Esophagus squamous epithelium (tissue), 5 donors: ENCODE measurements around the gene RERE. TPM values are rescaled to one million over a fixed set of nuclear protein-coding genes. Genes with fewer than 3 reads are reported as not detected.

Experiments
- DNase-seq: peaks from one replicate; lab custom pipeline; 2025; lab: John Stamatoyannopoulos, UW
- H3K27ac ChIP-seq, 4 donors: fragments of 200-600 bp; sonication (generic); one replicate each; pipeline ENCODE4 v1.5.1; 2016 to 2019; ENCODE audit warnings: mild to moderate bottlenecking in 1 of 4
- H3K27me3 ChIP-seq, 4 donors: fragments of 200-600 bp; sonication (generic); 1 replicate in 3 of 4; 2 replicates in 1 of 4; pipeline versions ENCODE4 v1.5.1 to v1.6.0; 2017 to 2021; ENCODE audit warnings: antibody characterized with exemption in 1 of 4
- H3K36me3 ChIP-seq, 3 donors: fragments of 200-600 bp; sonication (generic); one replicate each; pipeline ENCODE4 v1.5.1; 2016 to 2019
- H3K4me1 ChIP-seq, 3 donors: fragments of 200-600 bp; sonication (generic); one replicate each; pipeline ENCODE4 v1.5.1; 2017 to 2019
- H3K4me3 ChIP-seq, 4 donors: fragments of 200-600 bp; sonication (generic); 1 replicate in 3 of 4; 2 replicates in 1 of 4; pipeline ENCODE4 v1.5.1; 2016 to 2019; ENCODE audit warnings: mild to moderate bottlenecking in 2 of 4, moderate library complexity in 1 of 4
- H3K9me3 ChIP-seq, 3 donors: fragments of 200-600 bp; sonication (generic); one replicate each; pipeline ENCODE4 v1.5.1; 2016 to 2019
- POLR2A ChIP-seq, 4 donors: fragments of 450-650 bp; IDR thresholded peaks; one replicate each; pipeline ENCODE4 v1.6.1; 2017; ENCODE audit warnings: antibody characterized with exemption in 4 of 4, mild to moderate bottlenecking in 4 of 4, moderate library complexity in 3 of 4
- WGBS, 2 donors: methylation state at CpG; one replicate each; pipeline ENCODE4 v1.1.5; 2018; 5-methylcytosine and 5-hydroxymethylcytosine counted together
- intact Hi-C: fragments of 100-400 bp; cut with DNase I; formaldehyde crosslinking; loops from one replicate; pipeline ENCODE4 v1.15.0; 2022
- total RNA-seq, 4 donors: library from RNA; depleted of rRNA; stranded (reverse); fragments of >200 nt; gene quantifications; one replicate each; pipeline ENCODE4 v1.1.0, GENCODE V29; 2016
- TF ChIP-seq, protein P1 (sequence below), 6 experiments: fragments of 450-650 bp in 4 of 6; fragments of 200-600 bp in 2 of 6; sonication (generic) in 2 of 6; IDR thresholded peaks; one replicate each; pipeline ENCODE4 v1.5.1; 2016 to 2019; ENCODE audit warnings: antibody characterized with exemption in 6 of 6, mild to moderate bottlenecking in 4 of 6, moderate library complexity in 4 of 6
- donor health status: DM: yes; HTN: yes; CAD: no.

The RERE gene
- total RNA-seq, 4 donors from 2014 or later: 27.5 to 56.6 (median 32.1) TPM

DNA sequence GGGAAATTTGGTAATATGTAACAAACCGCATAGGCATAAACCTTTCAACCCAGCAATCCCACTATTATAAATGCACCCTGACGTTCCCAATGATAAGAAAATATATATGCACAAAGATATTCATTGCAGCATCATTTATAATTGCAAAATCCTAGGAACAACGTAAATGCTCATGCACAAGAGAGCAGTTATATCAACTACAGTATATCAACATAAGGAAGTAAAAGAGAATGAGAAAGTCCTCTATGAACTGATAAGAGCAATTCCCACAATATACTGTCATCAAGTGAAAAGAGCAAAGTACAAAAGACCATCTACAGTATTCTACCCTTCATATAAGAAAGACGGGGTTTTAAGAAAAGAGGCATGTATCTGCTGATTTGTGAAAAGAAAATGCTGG, 269.6 kb downstream of the RERE start:
- intact Hi-C loops: no loop called here
- H3K36me3 ChIP-seq: peaks cover 0 to 19% (median 0%) of the 10 kb centered on the region in 3 donors
- WGBS, 2 donors: 83 to 97% methylated on average over 4 of the region's 4 CpGs
- no peak overlapping the region for H3K4me3 ChIP-seq
- H3K4me1 ChIP-seq: no peaks in the 10 kb centered on the region
- H3K27ac ChIP-seq: no peak overlapping the region
- H3K27me3 ChIP-seq: no peaks in the 10 kb centered on the region
- no peaks in the 10 kb centered on the region for H3K9me3 ChIP-seq
- no peak for DNase-seq
- no peak for TF ChIP-seq POLR2A (IDR thresholded peaks at IDR 0.05)
- TF ChIP-seq, protein P1, sequence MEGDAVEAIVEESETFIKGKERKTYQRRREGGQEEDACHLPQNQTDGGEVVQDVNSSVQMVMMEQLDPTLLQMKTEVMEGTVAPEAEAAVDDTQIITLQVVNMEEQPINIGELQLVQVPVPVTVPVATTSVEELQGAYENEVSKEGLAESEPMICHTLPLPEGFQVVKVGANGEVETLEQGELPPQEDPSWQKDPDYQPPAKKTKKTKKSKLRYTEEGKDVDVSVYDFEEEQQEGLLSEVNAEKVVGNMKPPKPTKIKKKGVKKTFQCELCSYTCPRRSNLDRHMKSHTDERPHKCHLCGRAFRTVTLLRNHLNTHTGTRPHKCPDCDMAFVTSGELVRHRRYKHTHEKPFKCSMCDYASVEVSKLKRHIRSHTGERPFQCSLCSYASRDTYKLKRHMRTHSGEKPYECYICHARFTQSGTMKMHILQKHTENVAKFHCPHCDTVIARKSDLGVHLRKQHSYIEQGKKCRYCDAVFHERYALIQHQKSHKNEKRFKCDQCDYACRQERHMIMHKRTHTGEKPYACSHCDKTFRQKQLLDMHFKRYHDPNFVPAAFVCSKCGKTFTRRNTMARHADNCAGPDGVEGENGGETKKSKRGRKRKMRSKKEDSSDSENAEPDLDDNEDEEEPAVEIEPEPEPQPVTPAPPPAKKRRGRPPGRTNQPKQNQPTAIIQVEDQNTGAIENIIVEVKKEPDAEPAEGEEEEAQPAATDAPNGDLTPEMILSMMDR (IDR thresholded peaks at IDR 0.05): no peak

GRCh38 chr1:8545078-8545477, 272.4 kb downstream of the RERE start:
- 29 to 36% methylated on average over 6 of the region's 6 CpGs for WGBS, 2 donors
- Histone ChIP-seq H3K27me3 (no peaks in the 10 kb centered on the region), H3K4me3 (no peak overlapping the region), H3K4me1 (peaks cover 0 to 15% (median 15%) of the 10 kb centered on the region in 3 donors), H3K36me3 (peaks cover 0 to 19% (median 0%) of the 10 kb centered on the region in 3 donors), H3K27ac (no peak overlapping the region), H3K9me3 (no peaks in the 10 kb centered on the region)
- intact Hi-C loops: no loop called here
- DNase-seq: no peak
- TF ChIP-seq, protein P1 (IDR thresholded peaks at IDR 0.05): no peak
- TF ChIP-seq POLR2A (IDR thresholded peaks at IDR 0.05): no peak

GRCh38 chr1:8544644-8545043, 272.8 kb downstream of the RERE start:
- H3K36me3 ChIP-seq: peaks cover 0 to 21% (median 0%) of the 10 kb centered on the region in 3 donors
- no peaks in the 10 kb centered on the region for H3K9me3 ChIP-seq
- no peak overlapping the region for H3K4me3 ChIP-seq
- intact Hi-C loops: no loop called here
- TF ChIP-seq POLR2A (IDR thresholded peaks at IDR 0.05): no peak
- TF ChIP-seq, protein P1 (IDR thresholded peaks at IDR 0.05): no peak
- DNase-seq: no peak
- H3K4me1 ChIP-seq: peaks cover 0 to 18% (median 18%) of the 10 kb centered on the region in 3 donors
- 53 to 56% methylated on average over 1 of the region's 1 CpG for WGBS, 2 donors
- H3K27me3 ChIP-seq: no peaks in the 10 kb centered on the region
- H3K27ac ChIP-seq: no peak overlapping the region

DNA sequence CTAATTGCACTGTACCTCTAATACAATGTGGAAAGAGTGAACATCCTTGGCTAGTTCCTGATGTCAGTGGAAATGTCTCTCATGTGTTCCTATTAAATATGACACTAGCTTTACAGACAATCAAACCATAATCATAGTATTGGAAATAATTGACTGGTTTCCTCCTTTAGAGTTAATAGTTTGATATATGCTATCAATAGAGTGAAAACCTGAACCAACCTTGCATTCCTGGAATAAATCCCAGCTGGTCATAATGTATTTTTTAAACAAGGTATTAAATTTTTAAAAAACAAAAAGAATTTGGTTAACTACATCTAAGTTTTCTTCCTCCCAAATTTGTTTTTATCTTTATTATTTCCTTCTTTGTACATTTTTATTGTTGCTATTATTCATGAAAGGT, 273.5 kb downstream of the RERE start:
- Histone ChIP-seq H3K4me3 (no peak overlapping the region), H3K9me3 (no peaks in the 10 kb centered on the region), H3K36me3 (peaks cover 0 to 26% (median 0%) of the 10 kb centered on the region in 3 donors), H3K27me3 (no peaks in the 10 kb centered on the region), H3K4me1 (peaks cover 0 to 18% (median 18%) of the 10 kb centered on the region in 3 donors), H3K27ac (no peak overlapping the region)
- no peak for DNase-seq
- TF ChIP-seq, protein P1 (IDR thresholded peaks at IDR 0.05): no peak
- no peak for TF ChIP-seq POLR2A (IDR thresholded peaks at IDR 0.05)
- intact Hi-C loops: no loop called here

GRCh38 chr1:8541961-8542521, 275.4 kb downstream of the RERE start:
- Histone ChIP-seq H3K4me3 (no peak overlapping the region), H3K27me3 (no peaks in the 10 kb centered on the region), H3K4me1 (peaks cover 0 to 18% (median 18%) of the 10 kb centered on the region in 3 donors), H3K9me3 (no peaks in the 10 kb centered on the region), H3K27ac (no peak overlapping the region), H3K36me3 (peaks cover 0 to 27% (median 0%) of the 10 kb centered on the region in 3 donors)
- TF ChIP-seq, protein P1 (IDR thresholded peaks at IDR 0.05): no peak
- no peak for TF ChIP-seq POLR2A (IDR thresholded peaks at IDR 0.05)
- WGBS, 2 donors: 80 to 87% methylated on average over 5 to 8 of the region's 8 CpGs
- intact Hi-C loops: no loop called here
- DNase-seq: no peak
